HL-60 (cell line): ENCODE data around the gene ZNF316.

ENCODE experiments used
- DNase-seq, 2 experiments: peaks; one replicate each; pipeline ENCODE4 v3.0.0-alpha.2; 2010 to 2020; ENCODE audit warnings: low read depth in 1 of 2, low spot score in 1 of 2
- H3K27ac ChIP-seq: fragments of 250-450 bp; sonication (Bioruptor Pico); replicated peaks from 2 replicates; pipeline ENCODE4 v1.5.1; 2020; ENCODE audit warnings: mild to moderate bottlenecking, moderate library complexity
- H3K27me3 ChIP-seq: fragments of 250-450 bp; sonication (Bioruptor Pico); 2 replicates; pipeline ENCODE4 v1.5.1; 2021; ENCODE audit warnings: mild to moderate bottlenecking, moderate library complexity; ENCODE audit not compliant: insufficient read depth, poor library complexity, severe bottlenecking
- H3K4me3 ChIP-seq: replicated peaks from 2 replicates; pipeline ENCODE4 v1.5.1; 2011; ENCODE audit warnings: mild to moderate bottlenecking, control low read depth, low read length; ENCODE audit not compliant: insufficient read depth
- CTCF ChIP-seq: IDR thresholded peaks from one replicate; pipeline ENCODE4 v1.5.1; 2011; ENCODE audit warnings: low read length, control low read depth, inconsistent platforms; ENCODE audit not compliant: insufficient read depth
- GABPA ChIP-seq: IDR thresholded peaks from 2 replicates; pipeline ENCODE4 v1.6.1; 2012; ENCODE audit warnings: low read depth
- POLR2AphosphoS5 ChIP-seq: IDR thresholded peaks from 2 replicates; pipeline ENCODE4 v1.6.1; 2012; ENCODE audit warnings: low read depth
- REST ChIP-seq: IDR thresholded peaks from 2 replicates; pipeline ENCODE4 v1.6.1; 2012; ENCODE audit warnings: low read depth; ENCODE audit not compliant: insufficient replicate concordance
- SPI1 ChIP-seq: IDR thresholded peaks from 2 replicates; pipeline ENCODE4 v1.6.1; 2012; ENCODE audit warnings: low read depth, mild to moderate bottlenecking, borderline replicate concordance

ZNF316 gene

GRCh38 chr7:6651851-6652445 lies 14.8 kb downstream of the ZNF316 start:
- TF ChIP-seq GABPA, result no peak
- no peak for TF ChIP-seq POLR2AphosphoS5
- no peak for TF ChIP-seq REST
- TF ChIP-seq SPI1, result no peak
- TF ChIP-seq CTCF, result no peak
- Histone ChIP-seq H3K27me3 (no peaks in the 10 kb centered on the region), H3K4me3 (no peak overlapping the region), H3K27ac (no peak overlapping the region)
- DNase-seq, result no peak

GRCh38 chr7:6652446-6653011 lies 15.4 kb downstream of the ZNF316 start:
- Histone ChIP-seq H3K4me3 (no peak overlapping the region), H3K27me3 (no peaks in the 10 kb centered on the region), H3K27ac (no peak overlapping the region)
- no peak for DNase-seq
- TF ChIP-seq SPI1 (no peak), REST (no peak), GABPA (no peak), CTCF (no peak), POLR2AphosphoS5 (no peak)

GRCh38 chr7:6653071-6654003 lies 16.2 kb downstream of the ZNF316 start:
- no peak overlapping the region for H3K27ac ChIP-seq
- no peak for DNase-seq
- no peaks in the 10 kb centered on the region for H3K27me3 ChIP-seq
- TF ChIP-seq SPI1, result no peak
- no peak for TF ChIP-seq POLR2AphosphoS5
- no peak for TF ChIP-seq CTCF
- TF ChIP-seq GABPA, result no peak
- no peak for TF ChIP-seq REST
- H3K4me3 ChIP-seq, result no peak overlapping the region
